ENCODE results near the gene NTNG1.

GRCh38 chr1:107359472-107360241 lies 218.8 kb downstream of the NTNG1 start:
- no peak for TF ChIP-seq CTCF (conservative IDR thresholded peaks at IDR 0.05; ENCODE audit: low read length)
- no peak for TF ChIP-seq EZH2phosphoT487 (IDR thresholded peaks at IDR 0.05; ENCODE audit: borderline replicate concordance, low read depth, low read length)
